ENCODE results near the gene CAT.

CAT gene

DNA sequence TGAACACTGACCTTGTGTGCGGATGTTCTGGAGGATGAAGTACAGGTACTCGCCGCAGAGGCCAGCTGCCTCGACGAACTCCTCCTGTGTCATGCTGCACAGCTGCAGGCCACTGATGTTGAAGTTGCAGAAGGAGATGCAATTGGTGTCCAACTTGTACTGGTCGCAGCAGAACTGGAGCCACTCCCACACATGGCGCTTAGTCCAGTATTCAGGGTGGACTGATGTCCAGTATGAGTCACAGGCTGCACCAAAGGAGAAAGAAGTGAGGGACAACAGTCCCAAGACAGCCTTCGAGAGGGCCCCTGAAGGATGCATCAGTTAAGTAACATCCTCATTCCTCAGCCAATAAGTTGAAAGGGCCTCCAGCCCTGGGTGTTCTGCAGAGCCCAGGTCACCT is 54.7 kb downstream of the CAT start:
- DNase-seq, result no peak
- H3K4me2 ChIP-seq (ENCODE audit: low read depth, low read length), result no peak overlapping the region
- H3K4me3 ChIP-seq (ENCODE audit: low read length), result no peak overlapping the region
- H3K27me3 ChIP-seq (replicated peaks; ENCODE audit: insufficient read depth, low read length), result no peaks in the 10 kb centered on the region
- H3K79me2 ChIP-seq (ENCODE audit: low read length), result no peaks in the 10 kb centered on the region
- no peaks in the 10 kb centered on the region for H4K20me1 ChIP-seq (ENCODE audit: insufficient read depth, low read length)
- no peaks in the 10 kb centered on the region for H3F3A ChIP-seq (ENCODE audit: insufficient read depth, low read length)
- no peaks in the 10 kb centered on the region for H3K9me2 ChIP-seq (replicated peaks; ENCODE audit: insufficient read depth, low read length)
- no peaks in the 10 kb centered on the region for H3K4me1 ChIP-seq (ENCODE audit: low read length)
- no peak overlapping the region for H3K9ac ChIP-seq (ENCODE audit: low read length)
- no peaks in the 10 kb centered on the region for H3K9me3 ChIP-seq (replicated peaks; ENCODE audit: insufficient read depth, low read length)
- H3K36me3 ChIP-seq (replicated peaks; ENCODE audit: insufficient read depth, low read length), result no peaks in the 10 kb centered on the region
- TF ChIP-seq, protein P1, sequence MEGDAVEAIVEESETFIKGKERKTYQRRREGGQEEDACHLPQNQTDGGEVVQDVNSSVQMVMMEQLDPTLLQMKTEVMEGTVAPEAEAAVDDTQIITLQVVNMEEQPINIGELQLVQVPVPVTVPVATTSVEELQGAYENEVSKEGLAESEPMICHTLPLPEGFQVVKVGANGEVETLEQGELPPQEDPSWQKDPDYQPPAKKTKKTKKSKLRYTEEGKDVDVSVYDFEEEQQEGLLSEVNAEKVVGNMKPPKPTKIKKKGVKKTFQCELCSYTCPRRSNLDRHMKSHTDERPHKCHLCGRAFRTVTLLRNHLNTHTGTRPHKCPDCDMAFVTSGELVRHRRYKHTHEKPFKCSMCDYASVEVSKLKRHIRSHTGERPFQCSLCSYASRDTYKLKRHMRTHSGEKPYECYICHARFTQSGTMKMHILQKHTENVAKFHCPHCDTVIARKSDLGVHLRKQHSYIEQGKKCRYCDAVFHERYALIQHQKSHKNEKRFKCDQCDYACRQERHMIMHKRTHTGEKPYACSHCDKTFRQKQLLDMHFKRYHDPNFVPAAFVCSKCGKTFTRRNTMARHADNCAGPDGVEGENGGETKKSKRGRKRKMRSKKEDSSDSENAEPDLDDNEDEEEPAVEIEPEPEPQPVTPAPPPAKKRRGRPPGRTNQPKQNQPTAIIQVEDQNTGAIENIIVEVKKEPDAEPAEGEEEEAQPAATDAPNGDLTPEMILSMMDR (IDR thresholded peaks at IDR 0.05; ENCODE audit: low read length), result no peak
- TF ChIP-seq EZH2phosphoT487 (IDR thresholded peaks at IDR 0.05; ENCODE audit: low read length) (no peak), EZH2 (optimal IDR thresholded peaks at IDR 0.05; ENCODE audit: low read depth, low read length) (no peak)
- H3K27ac ChIP-seq (ENCODE audit: low read length), result no peak overlapping the region
- H2AFZ ChIP-seq (ENCODE audit: low read length), result no peak overlapping the region

GRCh38 chr11:34493926-34494595 is 55.3 kb downstream of the CAT start:
- H4K20me1 ChIP-seq (ENCODE audit: insufficient read depth, low read length), result no peaks in the 10 kb centered on the region
- no peak overlapping the region for H3K27ac ChIP-seq (ENCODE audit: low read length)
- no peaks in the 10 kb centered on the region for H3K79me2 ChIP-seq (ENCODE audit: low read length)
- H3K36me3 ChIP-seq (replicated peaks; ENCODE audit: insufficient read depth, low read length), result no peaks in the 10 kb centered on the region
- no peaks in the 10 kb centered on the region for H3K4me1 ChIP-seq (ENCODE audit: low read length)
- TF ChIP-seq, protein P1 (IDR thresholded peaks at IDR 0.05; ENCODE audit: low read length), result no peak
- TF ChIP-seq EZH2phosphoT487 (IDR thresholded peaks at IDR 0.05; ENCODE audit: low read length) (no peak), EZH2 (optimal IDR thresholded peaks at IDR 0.05; ENCODE audit: low read depth, low read length) (no peak)
- no peak overlapping the region for H3K4me3 ChIP-seq (ENCODE audit: low read length)
- H3K27me3 ChIP-seq (replicated peaks; ENCODE audit: insufficient read depth, low read length), result no peaks in the 10 kb centered on the region
- H3K4me2 ChIP-seq (ENCODE audit: low read depth, low read length), result no peak overlapping the region
- H3K9ac ChIP-seq (ENCODE audit: low read length), result no peak overlapping the region
- no peaks in the 10 kb centered on the region for H3F3A ChIP-seq (ENCODE audit: insufficient read depth, low read length)
- no peak for DNase-seq
- H2AFZ ChIP-seq (ENCODE audit: low read length), result no peak overlapping the region
- no peaks in the 10 kb centered on the region for H3K9me3 ChIP-seq (replicated peaks; ENCODE audit: insufficient read depth, low read length)
- no peaks in the 10 kb centered on the region for H3K9me2 ChIP-seq (replicated peaks; ENCODE audit: insufficient read depth, low read length)

- Histone ChIP-seq H3K9ac (ENCODE audit: low read length) (no peak overlapping the region), H3K79me2 (ENCODE audit: low read length) (no peaks in the 10 kb centered on the region), H2AFZ (ENCODE audit: low read length) (no peak overlapping the region), H3K36me3 (replicated peaks; ENCODE audit: insufficient read depth, low read length) (no peaks in the 10 kb centered on the region), H4K20me1 (ENCODE audit: insufficient read depth, low read length) (no peaks in the 10 kb centered on the region), H3K4me3 (ENCODE audit: low read length) (no peak overlapping the region), H3K4me1 (ENCODE audit: low read length) (no peaks in the 10 kb centered on the region), H3K27ac (ENCODE audit: low read length) (no peak overlapping the region), H3K4me2 (ENCODE audit: low read depth, low read length) (no peak overlapping the region), H3F3A (ENCODE audit: insufficient read depth, low read length) (no peaks in the 10 kb centered on the region), H3K9me3 (replicated peaks; ENCODE audit: insufficient read depth, low read length) (no peaks in the 10 kb centered on the region), H3K27me3 (replicated peaks; ENCODE audit: insufficient read depth, low read length) (no peaks in the 10 kb centered on the region), H3K9me2 (replicated peaks; ENCODE audit: insufficient read depth, low read length) (no peaks in the 10 kb centered on the region)
- TF ChIP-seq EZH2phosphoT487 (IDR thresholded peaks at IDR 0.05; ENCODE audit: low read length), result no peak
- no peak for TF ChIP-seq EZH2 (optimal IDR thresholded peaks at IDR 0.05; ENCODE audit: low read depth, low read length)
- TF ChIP-seq, protein P1 (IDR thresholded peaks at IDR 0.05; ENCODE audit: low read length), result no peak
- no peak for DNase-seq
Observed at GRCh38 chr11:34495239-34495723, 56.5 kb downstream of the CAT start.

Data from MM.1S (cell line).